Erythroblast (primary cell): ENCODE measurements around the gene PHLDA2.

Source experiments
- GATA1 ChIP-seq: IDR thresholded peaks from 2 replicates; pipeline ENCODE4 v1.6.1; 2011; ENCODE audit warnings: low read depth, mild to moderate bottlenecking, control low read depth, low read length, moderate library complexity
- POLR2A ChIP-seq: IDR thresholded peaks from 2 replicates; pipeline ENCODE4 v1.6.1; 2011; ENCODE audit warnings: mild to moderate bottlenecking, low read length

- no peak for TF ChIP-seq POLR2A
- no peak for TF ChIP-seq GATA1
These were observed 4.3 kb upstream of the PHLDA2 start for GRCh38 chr11:2933375-2934020.
